Kidney (tissue), 14 donors: ENCODE data around the gene CCDC69. TPM values are rescaled to one million over a fixed set of nuclear protein-coding genes. Genes with fewer than 3 reads are reported as not detected.

ENCODE experiments used
- DNase-seq, 5 donors: peaks; one replicate each; pipeline ENCODE4 v3.0.0-alpha.2; 2013 to 2020
- FAIRE-seq: peaks from 2 replicates; lab custom pipeline; 2012; peaks lifted over from hg19 to GRCh38; lab: Jason Lieb, UNC
- H3K27ac ChIP-seq, 2 donors: one replicate each; pipeline ENCODE4 v1.7.0; 2013; ENCODE audit warnings: low read depth in 2 of 2, low read length in 2 of 2, inconsistent platforms in 1 of 2
- H3K27me3 ChIP-seq: one replicate; pipeline ENCODE4 v1.7.1; 2013; ENCODE audit warnings: low read length, inconsistent platforms; ENCODE audit not compliant: control insufficient read depth, insufficient read depth
- H3K36me3 ChIP-seq, 3 donors: one replicate each; pipeline versions ENCODE4 v1.7.0 to v1.7.1; 2013; ENCODE audit warnings: low read length in 3 of 3, control low read depth in 1 of 3, inconsistent platforms in 1 of 3; ENCODE audit not compliant: insufficient read depth in 3 of 3, control insufficient read depth in 2 of 3
- H3K4me1 ChIP-seq, 3 donors: one replicate each; pipeline versions ENCODE4 v1.7.0 to v1.7.1; 2013; ENCODE audit warnings: low read length in 3 of 3, inconsistent platforms in 1 of 3, low read depth in 1 of 3; ENCODE audit not compliant: control insufficient read depth in 2 of 3, insufficient read depth in 2 of 3
- H3K4me3 ChIP-seq, 3 donors: one replicate each; pipeline versions ENCODE4 v1.7.0 to v1.8.1; 2013; ENCODE audit warnings: low read length in 3 of 3, control low read depth in 1 of 3, inconsistent platforms in 1 of 3
- H3K9ac ChIP-seq, 3 donors: one replicate each; pipeline versions ENCODE4 v1.7.0 to v1.7.1; 2013; ENCODE audit warnings: low read length in 3 of 3, control low read depth in 1 of 3, inconsistent platforms in 1 of 3
- H3K9me3 ChIP-seq, 3 donors: one replicate each; pipeline versions ENCODE4 v1.7.0 to v1.7.1; 2013; ENCODE audit warnings: low read length in 3 of 3, control low read depth in 1 of 3, inconsistent platforms in 1 of 3; ENCODE audit not compliant: control insufficient read depth in 2 of 3, insufficient read depth in 1 of 3
- intact Hi-C: fragments of 100-400 bp; cut with DNase I; formaldehyde crosslinking; loops from one replicate; pipeline ENCODE4 v1.11.1; 2022
- polyA plus RNA-seq: library from polyadenylated mRNA; stranded (reverse); fragments of 350-450 nt; fragmentation: Illumina TruSeq; extraction: RNeasy Lipid Tissue Mini Kit (QIAGEN cat#74804); gene quantifications from one replicate; pipeline ENCODE4 v1.2.3, GENCODE V29; 2014; ENCODE audit warnings: low read depth, low replicate concordance; ENCODE audit not compliant: insufficient read depth
- total RNA-seq: library from RNA; stranded (reverse); fragmentation: NEBNext Ultra II Directional; extraction: Animal tissue kit (Norgen Biotek cat#: 25700); gene quantifications from one replicate; pipeline ENCODE4 v1.2.1, GENCODE V29; 2021
- TF ChIP-seq, protein P1 (sequence below): IDR thresholded peaks from 3 replicates; pipeline ENCODE4 v1.5.1; 2012; ENCODE audit warnings: mild to moderate bottlenecking, moderate library complexity, borderline replicate concordance; ENCODE audit not compliant: insufficient read depth; ENCODE audit errors: extremely low read depth
- donor health status: control.
- donor health status: control.
- donor health status: control.
- donor health status: control.
- donor health status: control.
- donor health status: DM: yes; HTN: yes; CAD: no.
- donor health status: Normal renal cell carcinoma (clear cell type).

CCDC69 gene
- total and polyA plus RNA-seq, 2 donors from 2014 or later = 11.1 to 22.8 TPM

DNA sequence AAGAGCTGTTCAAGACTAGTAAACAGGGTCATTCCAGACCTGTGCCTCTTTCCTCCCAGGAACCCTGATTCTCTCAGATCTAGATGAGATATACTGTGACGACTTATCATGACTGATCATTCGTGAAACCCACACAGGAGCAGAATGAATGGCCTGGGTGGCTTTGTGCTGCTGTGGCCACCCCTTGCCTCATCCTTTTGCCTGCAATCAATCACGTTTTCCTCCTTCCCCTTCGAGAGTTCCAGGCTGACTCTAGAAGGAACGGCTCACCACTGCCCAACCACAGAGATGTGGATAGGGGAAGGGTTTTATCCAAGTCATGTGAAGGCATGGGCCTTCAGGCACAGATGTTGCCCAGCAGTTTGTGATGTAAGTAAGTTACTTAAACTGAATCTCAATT, 72.1 kb downstream of the CCDC69 start:
- FAIRE-seq = no peak
- intact Hi-C loops = no loop called here
- no peak overlapping the region for H3K4me3 ChIP-seq
- H3K4me1 ChIP-seq = peaks cover 6 to 42% (median 29%) of the 10 kb centered on the region in 3 donors
- no peak overlapping the region for H3K9ac ChIP-seq
- TF ChIP-seq, protein P1, sequence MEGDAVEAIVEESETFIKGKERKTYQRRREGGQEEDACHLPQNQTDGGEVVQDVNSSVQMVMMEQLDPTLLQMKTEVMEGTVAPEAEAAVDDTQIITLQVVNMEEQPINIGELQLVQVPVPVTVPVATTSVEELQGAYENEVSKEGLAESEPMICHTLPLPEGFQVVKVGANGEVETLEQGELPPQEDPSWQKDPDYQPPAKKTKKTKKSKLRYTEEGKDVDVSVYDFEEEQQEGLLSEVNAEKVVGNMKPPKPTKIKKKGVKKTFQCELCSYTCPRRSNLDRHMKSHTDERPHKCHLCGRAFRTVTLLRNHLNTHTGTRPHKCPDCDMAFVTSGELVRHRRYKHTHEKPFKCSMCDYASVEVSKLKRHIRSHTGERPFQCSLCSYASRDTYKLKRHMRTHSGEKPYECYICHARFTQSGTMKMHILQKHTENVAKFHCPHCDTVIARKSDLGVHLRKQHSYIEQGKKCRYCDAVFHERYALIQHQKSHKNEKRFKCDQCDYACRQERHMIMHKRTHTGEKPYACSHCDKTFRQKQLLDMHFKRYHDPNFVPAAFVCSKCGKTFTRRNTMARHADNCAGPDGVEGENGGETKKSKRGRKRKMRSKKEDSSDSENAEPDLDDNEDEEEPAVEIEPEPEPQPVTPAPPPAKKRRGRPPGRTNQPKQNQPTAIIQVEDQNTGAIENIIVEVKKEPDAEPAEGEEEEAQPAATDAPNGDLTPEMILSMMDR = no peak
- no peaks in the 10 kb centered on the region for H3K9me3 ChIP-seq
- peak in 1 of 5 donors; percentile 14 for DNase-seq
- H3K36me3 ChIP-seq = no peaks in the 10 kb centered on the region
- no peaks in the 10 kb centered on the region for H3K27me3 ChIP-seq
- peak overlapping the region in 1 of 2 donors; percentile 33 for H3K27ac ChIP-seq

DNA sequence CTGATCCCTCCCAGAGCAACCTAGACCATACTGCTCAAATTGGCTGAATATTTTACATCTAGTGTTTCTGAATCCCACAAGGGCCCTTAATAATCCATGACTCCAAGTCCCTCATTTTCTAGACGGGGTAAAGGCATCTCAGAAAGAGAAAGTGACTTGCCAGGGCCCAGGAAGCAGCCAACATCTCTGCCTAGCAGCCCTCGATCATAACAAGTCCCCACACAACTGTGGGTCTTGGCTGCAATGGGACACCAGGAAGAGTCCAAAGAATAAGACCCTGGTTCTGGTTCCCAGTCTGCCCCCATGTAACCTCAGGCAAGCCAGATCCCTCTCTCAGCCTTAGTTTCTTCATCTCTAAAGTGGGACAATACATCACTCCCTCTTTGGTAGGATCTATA, 72.6 kb downstream of the CCDC69 start:
- TF ChIP-seq, protein P1 = no peak
- peaks cover 0 to under 1% (median 0%) of the 10 kb centered on the region in 3 donors for H3K36me3 ChIP-seq
- H3K27me3 ChIP-seq = no peaks in the 10 kb centered on the region
- FAIRE-seq = no peak
- peaks cover 6 to 38% (median 27%) of the 10 kb centered on the region in 3 donors for H3K4me1 ChIP-seq
- peak overlapping the region in 1 of 2 donors; percentile 33 for H3K27ac ChIP-seq
- no peak overlapping the region for H3K4me3 ChIP-seq
- no peaks in the 10 kb centered on the region for H3K9me3 ChIP-seq
- H3K9ac ChIP-seq = peak overlapping the region in 1 of 3 donors; percentile 30
- intact Hi-C loops = no loop called here
- DNase-seq = no peak

DNA sequence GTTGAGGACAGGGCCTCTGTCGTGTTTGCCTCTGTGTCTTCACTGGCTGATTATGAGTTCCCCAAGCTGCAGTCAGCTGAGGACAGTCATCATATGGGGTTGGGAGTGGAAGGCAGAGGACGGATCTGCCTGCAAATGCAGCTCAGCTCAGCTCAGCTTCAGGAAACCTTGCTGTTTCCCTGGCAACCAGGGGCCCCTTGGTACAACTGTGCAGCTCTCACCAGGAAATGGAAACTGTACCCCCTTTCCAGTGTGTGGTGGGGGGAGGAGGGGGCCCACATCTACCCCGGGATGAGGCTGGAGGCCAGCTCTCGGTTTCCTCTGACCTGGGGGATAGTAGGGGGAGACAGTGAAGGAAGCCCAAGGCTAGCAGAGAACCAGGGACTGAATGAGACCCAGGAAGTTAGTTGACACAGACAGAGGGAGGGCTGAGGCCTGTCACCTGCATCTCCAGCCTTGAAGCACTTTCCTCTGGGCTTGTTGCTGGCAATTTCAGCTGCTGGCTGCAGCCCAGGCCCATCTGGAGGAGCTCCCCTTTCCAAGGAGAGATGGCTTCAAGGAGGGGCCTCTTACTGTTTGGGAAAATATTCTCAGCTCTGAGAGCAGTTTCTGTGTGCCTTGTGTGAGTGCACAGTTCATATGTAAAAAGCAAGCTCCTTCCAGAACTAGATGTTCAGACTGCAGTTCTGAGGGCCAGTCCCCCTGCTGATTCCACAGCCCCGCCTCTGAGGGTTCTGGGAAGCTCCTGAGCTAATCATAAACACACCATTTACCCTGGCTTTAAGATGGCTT, 73.2 kb downstream of the CCDC69 start:
- Histone ChIP-seq H3K9me3 (no peaks in the 10 kb centered on the region), H3K27me3 (no peaks in the 10 kb centered on the region), H3K4me3 (no peak overlapping the region), H3K36me3 (peaks cover 0 to 3% (median 0%) of the 10 kb centered on the region in 3 donors), H3K4me1 (peaks cover 6 to 36% (median 30%) of the 10 kb centered on the region in 3 donors), H3K27ac (peak overlapping the region in 1 of 2 donors; percentile 59), H3K9ac (peak overlapping the region in 2 of 3 donors; percentile 6 to 30)
- no peak for FAIRE-seq
- intact Hi-C loops = no loop called here
- TF ChIP-seq, protein P1 = no peak
- peak; percentile 77 to 87 (median 80) for DNase-seq
